OCI-LY1 (cell line): ENCODE data around the gene LEKR1.
"Not testable (repeated sequence)": the region's sequence is repeated elsewhere in the genome, so short reads cannot be mapped to it uniquely, and the experiment has no call there.

ENCODE experiments used
- H2AFZ ChIP-seq: fragments of 200-600 bp; sonication (generic), shearing (Covaris generic); 2 replicates; pipeline ENCODE4 v1.6.0; 2014; ENCODE audit warnings: antibody characterized with exemption, mild to moderate bottlenecking, low read length
- H3F3A ChIP-seq: fragments of 200-600 bp; sonication (generic), shearing (Covaris generic); 2 replicates; pipeline ENCODE4 v1.6.0; 2014; ENCODE audit warnings: mild to moderate bottlenecking, antibody characterized with exemption, low read length, moderate library complexity; ENCODE audit not compliant: insufficient read depth
- H3K27ac ChIP-seq: fragments of 200-600 bp; sonication (generic); 2 replicates; pipeline ENCODE4 v1.5.1; 2014; ENCODE audit warnings: low read length, mixed run types, mild to moderate bottlenecking, low read depth; ENCODE audit not compliant: poor library complexity, severe bottlenecking
- H3K27me3 ChIP-seq: fragments of 200-600 bp; sonication (generic); 2 replicates; pipeline ENCODE4 v1.6.0; 2014; ENCODE audit warnings: antibody characterized with exemption, mild to moderate bottlenecking, low read length, moderate library complexity; ENCODE audit not compliant: insufficient read depth
- H3K36me3 ChIP-seq: fragments of 200-600 bp; sonication (generic); 2 replicates; pipeline ENCODE4 v1.6.1; 2014; ENCODE audit warnings: mild to moderate bottlenecking, antibody characterized with exemption, low read length, moderate library complexity, mixed read lengths; ENCODE audit not compliant: insufficient read depth
- H3K4me1 ChIP-seq: fragments of 200-600 bp; sonication (generic); 2 replicates; pipeline ENCODE4 v1.5.1; 2014; ENCODE audit warnings: mild to moderate bottlenecking, low read length, moderate library complexity; ENCODE audit not compliant: insufficient read depth, severe bottlenecking
- H3K4me2 ChIP-seq: fragments of 200-600 bp; sonication (generic), shearing (Covaris generic); 2 replicates; pipeline ENCODE4 v1.6.1; 2014; ENCODE audit warnings: low read length
- H3K4me3 ChIP-seq: fragments of 200-600 bp; sonication (generic); 2 replicates; pipeline ENCODE4 v1.5.1; 2014; ENCODE audit warnings: low read length, low read depth, mild to moderate bottlenecking, mixed read lengths; ENCODE audit not compliant: poor library complexity, severe bottlenecking
- H3K79me2 ChIP-seq: fragments of 200-600 bp; shearing (Covaris generic); 2 replicates; pipeline ENCODE4 v1.6.1; 2016; ENCODE audit warnings: mixed run types, low read length, mixed read lengths; ENCODE audit not compliant: insufficient read depth
- H3K9ac ChIP-seq: fragments of 200-600 bp; sonication (generic), shearing (Covaris generic); 2 replicates; pipeline ENCODE4 v1.6.1; 2014; ENCODE audit warnings: mild to moderate bottlenecking, low read length, mixed read lengths
- H3K9me2 ChIP-seq: fragments of 200-600 bp; sonication (generic), shearing (Covaris generic); 2 replicates; pipeline ENCODE4 v1.6.1; 2014; ENCODE audit warnings: low read depth, mild to moderate bottlenecking, low read length, mixed read lengths
- H3K9me3 ChIP-seq: fragments of 200-600 bp; shearing (Covaris generic); 2 replicates; pipeline ENCODE4 v1.6.1; 2014; ENCODE audit warnings: low read length, mixed read lengths
- H4K20me1 ChIP-seq: fragments of 200-600 bp; sonication (generic), shearing (Covaris generic); 2 replicates; pipeline ENCODE4 v1.6.0; 2016; ENCODE audit warnings: mild to moderate bottlenecking, low read length; ENCODE audit not compliant: insufficient read depth
- EZH2 ChIP-seq: fragments of 200-600 bp; sonication (generic), shearing (Covaris generic); IDR thresholded peaks from 2 replicates; pipeline ENCODE4 v1.8.0; 2017; ENCODE audit warnings: borderline replicate concordance, mixed run types, mild to moderate bottlenecking, antibody characterized with exemption, low read length, moderate library complexity, mixed read lengths
- TF ChIP-seq, protein P1 (sequence below): fragments of 200-600 bp; sonication (generic), shearing (Covaris generic); IDR thresholded peaks from 2 replicates; pipeline ENCODE4 v1.5.1; 2017; ENCODE audit warnings: mild to moderate bottlenecking, antibody characterized with exemption, low read length, moderate library complexity, mixed read lengths

LEKR1 gene

GRCh38 chr3:156820692-156821080, 5.5 kb upstream of the LEKR1 start:
- peaks cover 68% of the 10 kb centered on the region for H3K4me1 ChIP-seq
- no peaks in the 10 kb centered on the region for H3K9me3 ChIP-seq
- peaks cover 7% of the 10 kb centered on the region; the same call in 1 of the 2 replicates for H3F3A ChIP-seq
- H3K27me3 ChIP-seq, result no peaks in the 10 kb centered on the region
- TF ChIP-seq, protein P1, sequence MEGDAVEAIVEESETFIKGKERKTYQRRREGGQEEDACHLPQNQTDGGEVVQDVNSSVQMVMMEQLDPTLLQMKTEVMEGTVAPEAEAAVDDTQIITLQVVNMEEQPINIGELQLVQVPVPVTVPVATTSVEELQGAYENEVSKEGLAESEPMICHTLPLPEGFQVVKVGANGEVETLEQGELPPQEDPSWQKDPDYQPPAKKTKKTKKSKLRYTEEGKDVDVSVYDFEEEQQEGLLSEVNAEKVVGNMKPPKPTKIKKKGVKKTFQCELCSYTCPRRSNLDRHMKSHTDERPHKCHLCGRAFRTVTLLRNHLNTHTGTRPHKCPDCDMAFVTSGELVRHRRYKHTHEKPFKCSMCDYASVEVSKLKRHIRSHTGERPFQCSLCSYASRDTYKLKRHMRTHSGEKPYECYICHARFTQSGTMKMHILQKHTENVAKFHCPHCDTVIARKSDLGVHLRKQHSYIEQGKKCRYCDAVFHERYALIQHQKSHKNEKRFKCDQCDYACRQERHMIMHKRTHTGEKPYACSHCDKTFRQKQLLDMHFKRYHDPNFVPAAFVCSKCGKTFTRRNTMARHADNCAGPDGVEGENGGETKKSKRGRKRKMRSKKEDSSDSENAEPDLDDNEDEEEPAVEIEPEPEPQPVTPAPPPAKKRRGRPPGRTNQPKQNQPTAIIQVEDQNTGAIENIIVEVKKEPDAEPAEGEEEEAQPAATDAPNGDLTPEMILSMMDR, result no peak
- H3K9me2 ChIP-seq, result no peaks in the 10 kb centered on the region
- no peak overlapping the region for H2AFZ ChIP-seq
- H3K4me3 ChIP-seq, result no peak overlapping the region
- H3K4me2 ChIP-seq, result no peak overlapping the region
- no peaks in the 10 kb centered on the region for H3K36me3 ChIP-seq
- H4K20me1 ChIP-seq, result no peaks in the 10 kb centered on the region
- H3K27ac ChIP-seq, result peak overlapping the region; percentile 94
- H3K9ac ChIP-seq, result no peak overlapping the region
- H3K79me2 ChIP-seq, result peaks cover 2% of the 10 kb centered on the region; the same call in 1 of the 2 replicates

GRCh38 chr3:156822626-156823260, 3.4 kb upstream of the LEKR1 start:
- H2AFZ ChIP-seq, H3K27me3 ChIP-seq, H3K9me2 ChIP-seq, H3K9me3 ChIP-seq, H3K9ac ChIP-seq, H3K27ac ChIP-seq, H3F3A ChIP-seq, H4K20me1 ChIP-seq, H3K4me3 ChIP-seq, H3K79me2 ChIP-seq, H3K36me3 ChIP-seq, H3K4me2 ChIP-seq: not testable (repeated sequence)
- peaks cover 70% of the 10 kb centered on the region for H3K4me1 ChIP-seq

- Histone ChIP-seq H3K27ac (peak overlapping the region; percentile 85), H2AFZ (no peak overlapping the region)
Measured at GRCh38 chr3:156825795-156826143, 384 bp upstream of the LEKR1 start.

More at GRCh38 chr3:156825795-156826143, 384 bp upstream of the LEKR1 start:
- Histone ChIP-seq H4K20me1 (no peaks in the 10 kb centered on the region), H3K79me2 (no peaks in the 10 kb centered on the region), H3K4me2 (peak overlapping the region; percentile 75), H3K4me1 (peaks cover 48% of the 10 kb centered on the region), H3K36me3 (no peaks in the 10 kb centered on the region; the same call in 1 of the 2 replicates), H3K9ac (peak overlapping the region; percentile 72), H3K4me3 (peak overlapping the region; percentile 68), H3K27me3 (no peaks in the 10 kb centered on the region), H3F3A (peaks cover 7% of the 10 kb centered on the region; the same call in 1 of the 2 replicates), H3K9me3 (no peaks in the 10 kb centered on the region), H3K9me2 (no peaks in the 10 kb centered on the region)
- TF ChIP-seq EZH2, result no peak
- TF ChIP-seq, protein P1, result no peak
